ENCODE measurements around the gene FEV. TPM values are rescaled to one million over a fixed set of nuclear protein-coding genes. Genes with fewer than 3 reads are reported as not detected.
A peak's percentile ranks its signal among the peaks of the same experiment; 100 is the strongest.

Gene FEV
- not detected for total RNA-seq

DNA sequence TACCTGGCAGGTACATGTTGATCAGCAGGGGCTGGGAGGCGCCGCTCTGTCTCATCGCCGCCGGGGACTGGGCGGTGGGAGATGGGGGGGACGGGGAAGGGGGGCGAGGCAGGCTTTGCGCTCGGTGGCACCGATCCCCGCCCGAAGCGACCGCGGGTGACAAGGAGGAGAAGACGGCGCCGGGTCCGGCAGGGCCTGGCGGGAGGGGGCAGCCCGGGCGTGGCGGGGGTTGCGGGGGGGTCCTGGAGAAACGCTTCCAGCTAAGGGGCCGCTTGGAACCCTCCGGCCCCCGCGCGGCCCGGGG, at the start of gene FEV:
TSS of gene FEV (minus strand) at position 164 of the 304 bp plus-strand sequence. CDS start at position 55, 109 bp downstream.
- ATAC-seq, result no peak

DNA sequence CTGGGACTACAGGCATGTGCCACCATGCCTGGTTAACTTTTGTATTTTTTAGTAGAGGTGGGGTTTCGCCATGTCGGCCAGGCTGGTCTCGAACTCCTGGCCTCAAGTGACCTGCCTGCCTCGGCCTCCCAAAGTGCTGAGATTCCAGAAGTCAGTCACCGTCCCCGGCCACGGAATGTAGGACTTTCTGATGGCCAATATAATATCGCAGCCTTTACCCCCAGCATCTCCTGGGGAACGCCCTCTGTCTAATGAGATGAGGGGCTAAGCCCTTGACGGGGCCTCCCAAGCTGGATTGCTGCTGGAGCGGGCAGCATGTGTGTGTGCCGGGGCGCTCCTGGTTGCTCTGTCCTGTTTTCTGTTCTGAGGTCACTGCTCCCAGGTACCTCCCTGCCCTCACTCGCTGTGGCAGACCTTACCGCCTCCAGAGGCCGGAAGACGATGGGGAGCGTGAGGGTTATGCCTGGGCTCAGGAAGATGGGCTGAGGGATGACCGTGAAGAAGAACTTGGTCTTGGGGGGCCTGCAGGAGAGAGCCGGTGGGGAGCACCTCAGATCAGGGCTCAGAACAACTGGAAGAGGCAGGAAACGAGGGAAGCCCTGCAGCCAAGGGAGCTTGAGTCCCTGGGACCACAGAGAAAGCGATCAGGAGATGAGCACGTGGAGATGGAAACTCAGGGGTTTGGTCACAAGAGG, 47.2 kb upstream of the FEV start:
- no peak for ATAC-seq

DNA sequence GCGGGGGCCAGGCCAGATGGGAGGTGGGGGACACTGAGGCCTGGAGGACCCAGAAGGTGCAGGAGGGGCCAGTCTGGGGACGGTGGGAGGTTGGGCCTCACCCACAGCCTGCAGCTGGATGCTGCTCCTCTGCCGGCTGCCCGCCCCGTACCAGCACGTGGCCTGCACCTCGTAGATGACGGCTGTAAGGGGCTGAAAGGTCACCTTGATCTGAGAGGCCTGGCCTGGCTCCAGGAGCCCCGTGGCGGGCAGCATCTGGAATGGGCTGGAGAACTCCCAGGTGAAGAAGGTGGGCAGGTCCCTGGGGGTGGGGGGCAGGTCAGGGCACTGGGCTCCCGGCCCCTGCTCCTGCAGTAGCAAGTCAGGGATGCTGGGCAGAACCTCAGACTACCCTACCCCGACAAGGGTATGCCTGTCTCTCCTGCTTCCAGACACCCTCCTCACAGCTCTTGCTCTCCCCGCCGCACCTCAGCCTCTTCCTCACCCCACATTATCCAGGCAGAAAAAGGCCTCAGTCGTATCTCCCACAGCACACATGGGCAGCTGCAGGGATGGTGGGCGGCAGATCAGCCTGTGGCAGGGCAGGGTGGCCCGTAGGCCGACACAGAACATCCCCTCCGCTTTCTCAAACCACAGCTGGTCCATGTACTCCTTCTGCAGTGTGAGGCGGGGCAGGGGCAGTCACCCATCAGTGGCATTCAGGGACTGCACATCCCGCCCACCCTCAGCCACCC, 46.2 kb upstream of the FEV start:
- ATAC-seq, result no peak

DNA sequence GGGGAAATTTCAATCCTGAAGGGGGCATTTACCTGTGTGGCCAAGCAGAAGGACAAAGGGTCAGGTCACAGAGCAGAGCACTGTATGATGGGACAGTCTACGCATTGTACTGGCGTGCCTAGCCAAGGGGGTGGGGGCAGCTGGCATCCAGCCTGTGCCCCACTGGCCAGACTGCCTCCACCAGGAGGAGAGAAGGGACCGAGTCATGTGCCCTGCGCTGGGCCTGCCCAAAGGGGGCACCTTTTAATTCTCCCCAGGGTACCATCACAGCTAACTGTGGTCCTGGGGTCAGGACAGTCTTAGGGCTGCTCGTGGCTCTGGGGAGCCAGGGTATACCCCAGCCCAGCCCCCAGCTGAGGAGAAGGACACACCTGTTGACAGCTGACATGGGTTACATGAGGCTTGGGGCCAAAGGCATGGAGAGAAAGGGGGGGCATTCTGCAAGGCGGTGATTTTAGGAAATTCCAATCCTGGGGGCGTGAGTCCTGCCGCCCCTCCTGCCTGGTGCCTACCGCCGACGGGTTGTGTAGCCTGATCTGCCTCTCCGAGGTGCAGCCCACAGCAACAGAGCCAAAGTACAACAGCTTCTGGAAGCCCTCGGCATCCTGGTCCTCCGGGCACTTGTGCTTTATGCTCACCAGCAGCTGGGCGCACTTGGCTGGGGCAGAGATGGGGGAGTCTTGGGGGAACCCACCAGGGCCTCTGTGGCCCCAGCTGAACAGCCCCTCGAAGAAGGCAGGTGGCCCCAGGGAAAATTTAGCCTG, 45.4 kb upstream of the FEV start:
- peak; percentile 19 for ATAC-seq

DNA sequence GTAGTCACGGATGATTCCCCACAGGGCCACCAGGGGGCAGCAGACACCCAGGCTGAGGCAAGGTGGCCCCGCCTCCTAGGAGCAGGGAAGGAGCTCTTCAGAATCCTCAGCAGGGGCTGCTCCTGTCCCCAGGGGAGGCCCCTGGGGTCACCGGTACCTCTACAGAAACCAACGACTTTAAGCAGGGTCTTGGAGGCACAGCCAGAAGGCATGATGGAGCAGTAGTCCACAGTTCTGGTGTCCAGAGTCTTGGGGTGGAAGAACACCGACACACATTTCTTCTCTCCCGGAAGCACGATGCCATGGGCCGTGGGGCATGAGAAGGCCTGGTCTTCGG, 44.8 kb upstream of the FEV start:
- ATAC-seq, result peak; percentile 84

DNA sequence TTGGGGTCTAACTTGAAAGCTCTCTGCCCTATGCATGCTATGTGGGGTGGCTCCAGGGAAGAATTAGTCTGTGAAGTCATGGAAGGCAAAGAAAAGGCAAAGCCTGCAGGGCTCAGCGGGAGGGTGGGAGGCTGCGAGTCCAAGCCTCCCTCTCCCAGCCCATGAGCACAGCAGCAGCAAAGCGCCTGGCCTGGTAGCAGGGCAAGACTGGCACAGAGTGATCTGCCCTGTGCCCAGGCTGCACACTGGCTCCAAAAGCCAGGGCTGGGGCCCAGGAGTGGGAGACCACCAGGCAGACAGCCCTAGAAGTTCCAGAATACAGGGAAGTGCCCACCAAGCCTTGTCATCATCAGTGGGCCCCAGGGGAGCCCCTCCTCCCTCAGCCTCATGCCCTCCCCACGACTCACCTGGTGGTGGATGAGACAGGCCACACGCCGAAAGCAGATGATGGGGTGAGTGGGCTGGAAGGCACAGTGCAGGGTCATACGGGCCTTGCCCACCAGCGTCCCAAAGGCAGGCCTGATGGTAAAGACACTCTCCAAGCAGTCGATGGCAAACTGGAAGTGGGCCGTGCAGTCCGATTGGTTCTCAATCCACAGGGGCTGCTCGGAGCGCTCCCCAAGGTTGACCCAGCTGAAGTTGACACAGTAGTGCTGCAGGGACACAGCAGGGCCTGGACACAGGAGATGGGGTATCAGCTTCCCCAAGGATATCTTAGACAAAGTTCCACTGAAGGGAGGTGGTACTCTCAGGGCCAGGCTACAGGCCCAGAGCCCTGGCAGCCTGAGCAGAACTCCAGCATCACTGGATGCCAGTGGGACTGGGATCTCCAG, 44.2 kb upstream of the FEV start:
- no peak for ATAC-seq

DNA sequence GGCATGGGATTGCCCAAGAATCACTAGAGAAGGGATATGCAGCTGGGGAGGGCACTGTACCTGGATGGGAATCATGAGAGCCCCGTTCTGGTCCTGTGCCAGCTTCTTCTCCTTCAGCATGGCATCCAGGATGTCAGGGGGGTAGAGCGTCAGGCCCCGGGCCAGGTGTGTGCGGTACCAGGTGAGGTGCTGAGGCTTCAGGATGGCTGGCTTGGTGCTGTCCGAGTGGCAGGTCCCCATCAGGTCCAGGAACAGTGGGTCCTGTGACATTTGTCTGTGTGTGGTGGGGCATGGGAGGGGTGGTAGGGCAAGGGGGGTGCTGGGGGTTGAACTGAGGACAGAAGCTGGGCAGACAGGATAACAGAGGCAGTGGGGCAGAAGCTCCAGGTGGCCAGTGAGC, 43.2 kb upstream of the FEV start:
- no peak for ATAC-seq

DNA sequence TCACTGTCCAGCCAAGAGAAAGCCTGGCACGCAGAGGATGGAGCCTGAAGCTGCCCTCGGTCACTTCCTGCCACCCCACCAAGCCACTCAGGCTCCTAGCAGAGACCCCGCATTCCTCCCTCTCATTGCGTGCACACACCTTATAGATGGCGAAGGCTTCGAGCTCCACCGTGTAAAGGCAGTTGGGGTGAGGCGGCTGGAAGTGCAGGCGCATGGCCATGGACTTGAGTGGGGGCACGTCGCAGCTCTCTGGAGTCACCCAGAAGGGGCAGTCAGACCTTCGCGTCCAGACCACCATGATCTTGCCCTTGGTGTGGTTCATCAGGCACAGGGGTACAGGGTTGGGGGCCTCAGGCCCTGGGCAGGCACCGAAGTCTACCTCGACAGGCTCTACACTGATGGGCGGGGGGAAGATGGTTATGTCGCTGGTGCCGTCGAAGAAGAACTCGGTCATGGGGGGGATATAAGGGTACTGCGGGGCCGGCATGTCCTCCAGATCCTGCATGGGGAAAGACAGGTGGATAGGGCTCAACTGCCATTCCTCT, 42.6 kb upstream of the FEV start:
- ATAC-seq, result no peak

DNA sequence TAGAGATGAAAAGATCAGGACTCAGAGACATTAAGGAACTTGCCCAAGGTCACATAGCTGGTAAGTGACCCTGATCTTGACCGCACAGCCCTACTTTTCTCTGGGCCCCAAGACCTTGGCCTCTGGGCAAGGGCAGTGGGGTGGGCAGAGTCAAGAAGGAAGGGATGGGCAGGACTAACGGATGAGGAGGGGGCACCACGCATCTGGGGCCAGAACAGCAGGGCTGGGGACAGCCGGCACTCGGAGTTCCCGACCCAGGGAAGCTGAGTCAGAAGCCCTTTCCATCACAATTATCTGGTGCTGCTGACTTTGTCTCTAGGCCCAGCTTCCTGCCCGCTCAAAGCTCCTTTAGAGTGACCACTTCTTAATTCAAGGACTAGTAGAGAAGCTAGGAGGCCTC, 42.0 kb upstream of the FEV start:
- ATAC-seq, result no peak

DNA sequence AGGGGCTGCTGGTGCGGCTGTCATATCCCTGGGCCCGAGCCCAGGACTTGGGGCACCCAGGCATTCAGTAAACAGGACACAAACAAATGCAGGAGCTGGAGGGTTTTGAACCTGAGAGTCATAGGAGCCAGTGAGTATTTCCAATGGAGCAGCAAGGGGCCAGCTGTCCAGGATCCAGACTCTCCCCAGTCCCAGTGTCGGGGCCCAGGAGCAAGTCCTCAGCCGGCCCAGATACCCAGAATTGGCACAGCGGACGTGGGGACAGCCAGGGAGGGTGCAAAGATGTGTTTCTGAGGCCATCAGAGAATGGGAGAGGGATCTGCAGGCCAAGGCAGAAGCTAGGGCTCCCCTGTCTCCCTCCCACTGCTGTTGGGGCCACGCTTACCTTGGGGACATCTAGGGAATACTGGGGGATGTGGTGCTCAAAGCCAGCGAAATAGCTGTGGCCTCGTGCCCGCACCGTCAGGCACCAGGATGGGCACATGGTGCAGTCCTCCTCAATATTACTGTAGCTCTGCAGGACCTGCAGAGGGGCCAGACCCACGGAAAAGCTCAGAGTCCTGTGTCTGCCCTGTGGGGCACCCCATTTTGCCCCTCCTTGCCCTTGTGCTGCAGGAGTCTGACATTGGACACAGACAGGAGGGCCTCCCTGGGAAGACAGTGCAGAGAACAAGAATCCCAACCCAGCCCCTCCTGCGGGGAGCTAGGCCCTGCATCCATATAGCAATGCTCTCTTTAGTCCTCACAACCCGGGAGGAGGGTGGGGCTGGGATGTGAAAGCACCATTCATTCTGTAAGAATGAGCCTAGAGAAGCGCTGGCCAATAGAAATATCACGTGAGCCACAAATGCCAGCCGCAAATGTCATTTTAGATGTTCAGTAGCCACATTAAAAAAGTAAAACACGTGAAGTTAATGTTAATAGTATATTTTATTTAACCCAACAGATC, 40.9 kb upstream of the FEV start:
- ATAC-seq, result no peak

DNA sequence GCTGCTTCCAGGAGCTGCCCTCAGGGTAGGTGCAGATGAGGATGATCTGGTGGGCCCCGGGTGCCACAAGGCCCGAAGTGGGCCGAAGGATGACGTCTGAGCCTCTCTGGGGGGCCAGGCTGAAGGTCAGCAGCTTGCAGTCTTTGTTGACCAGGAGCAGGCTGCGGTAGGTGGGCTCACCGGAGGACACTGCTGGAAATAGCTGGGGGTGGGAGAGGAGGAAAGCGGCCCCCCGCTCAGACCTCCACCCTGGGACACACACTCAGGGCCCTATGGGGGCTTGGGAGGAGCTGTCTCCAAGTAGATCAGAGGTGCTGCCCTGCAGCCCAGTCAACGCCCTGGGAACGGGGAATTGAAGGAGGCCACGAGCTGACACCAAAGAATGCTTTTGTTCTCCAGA, 39.1 kb upstream of the FEV start:
- no peak for ATAC-seq

DNA sequence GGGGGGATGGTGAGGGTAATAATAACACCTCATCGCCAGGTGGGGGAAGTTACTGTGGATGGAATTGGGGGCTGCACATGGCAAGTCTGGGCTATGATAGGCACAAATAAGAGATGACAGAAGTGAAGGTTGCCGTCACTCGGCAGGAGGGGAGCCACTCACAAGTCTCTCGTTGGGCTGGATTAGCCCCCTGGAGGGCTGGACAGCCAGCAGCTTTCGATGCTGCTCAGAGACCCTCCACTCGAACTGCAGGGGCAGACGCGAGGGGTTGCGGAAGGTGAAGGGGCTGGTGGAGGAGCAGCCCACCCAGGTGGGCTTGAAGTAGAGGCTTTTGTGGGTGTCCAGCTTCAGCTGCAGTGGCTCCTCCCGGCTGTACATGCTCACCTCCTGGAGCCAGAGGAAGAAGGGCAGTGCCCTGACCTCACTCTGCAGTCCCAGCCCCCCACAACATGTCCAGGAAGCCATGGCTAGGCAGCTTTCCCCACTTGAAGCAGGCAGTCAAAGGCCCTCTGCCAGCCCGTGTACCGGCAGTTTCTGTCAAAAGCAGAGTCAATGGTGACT, 38.1 kb upstream of the FEV start:
- ATAC-seq, result no peak

DNA sequence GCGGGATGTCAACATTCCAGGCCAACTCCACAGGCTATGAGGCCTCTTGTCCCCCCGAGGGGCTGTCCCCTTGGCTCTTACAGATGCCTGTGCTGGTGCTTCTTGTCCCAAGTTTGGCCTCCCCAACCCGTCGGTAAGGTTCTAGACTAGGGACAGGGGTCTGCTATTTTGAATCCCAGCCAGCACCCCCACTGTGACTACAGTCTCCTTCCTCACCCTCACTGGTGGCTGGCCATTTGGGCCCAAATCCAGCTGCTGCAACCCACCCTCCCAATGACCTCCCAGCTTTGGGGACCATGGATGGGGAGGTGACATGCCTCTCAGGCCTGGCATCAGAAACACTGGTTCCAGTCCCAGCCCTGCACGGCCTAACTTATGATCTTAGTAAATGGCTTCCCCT, 37.6 kb upstream of the FEV start:
- no peak for ATAC-seq

DNA sequence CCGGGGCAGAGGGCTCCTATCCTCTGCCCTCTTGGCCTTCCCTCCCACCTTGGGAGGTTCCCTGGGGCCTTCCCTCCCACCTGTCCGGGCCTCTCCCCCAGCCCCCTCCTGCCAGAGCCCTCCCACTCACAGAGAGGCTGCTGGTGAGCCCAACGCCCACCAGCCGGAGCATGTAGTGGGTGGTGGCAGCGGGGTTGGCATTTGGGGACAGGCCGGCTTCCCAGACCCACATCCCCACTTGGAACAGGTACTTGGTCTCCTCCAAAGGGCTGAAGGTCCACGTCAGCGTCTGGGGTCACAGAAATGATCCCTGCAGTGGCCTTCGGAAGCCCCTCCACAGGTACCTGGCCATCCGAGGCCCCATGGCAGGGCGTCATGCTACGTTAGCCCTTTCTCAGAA, 37.1 kb upstream of the FEV start:
- ATAC-seq, result no peak

DNA sequence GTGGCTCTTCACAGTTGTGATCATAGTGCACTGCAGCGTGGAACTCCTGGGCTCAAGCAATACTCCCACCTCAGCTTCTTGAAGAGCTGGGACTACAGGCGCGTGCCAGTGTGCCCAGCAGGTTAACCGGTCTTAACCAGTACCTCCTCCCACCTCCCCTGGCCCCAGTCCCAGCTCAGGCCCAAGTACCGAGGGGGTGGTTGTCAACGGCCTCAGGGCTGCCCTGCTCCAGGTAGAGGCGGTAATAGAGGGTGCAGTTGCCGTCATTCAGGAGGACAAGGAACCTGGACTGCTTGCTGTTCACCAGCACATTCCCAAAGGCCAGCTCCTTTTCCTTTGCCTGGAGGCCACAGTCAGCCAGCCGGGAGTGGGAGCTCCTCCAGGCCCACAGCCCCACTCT, 36.6 kb upstream of the FEV start:
- no peak for ATAC-seq

DNA sequence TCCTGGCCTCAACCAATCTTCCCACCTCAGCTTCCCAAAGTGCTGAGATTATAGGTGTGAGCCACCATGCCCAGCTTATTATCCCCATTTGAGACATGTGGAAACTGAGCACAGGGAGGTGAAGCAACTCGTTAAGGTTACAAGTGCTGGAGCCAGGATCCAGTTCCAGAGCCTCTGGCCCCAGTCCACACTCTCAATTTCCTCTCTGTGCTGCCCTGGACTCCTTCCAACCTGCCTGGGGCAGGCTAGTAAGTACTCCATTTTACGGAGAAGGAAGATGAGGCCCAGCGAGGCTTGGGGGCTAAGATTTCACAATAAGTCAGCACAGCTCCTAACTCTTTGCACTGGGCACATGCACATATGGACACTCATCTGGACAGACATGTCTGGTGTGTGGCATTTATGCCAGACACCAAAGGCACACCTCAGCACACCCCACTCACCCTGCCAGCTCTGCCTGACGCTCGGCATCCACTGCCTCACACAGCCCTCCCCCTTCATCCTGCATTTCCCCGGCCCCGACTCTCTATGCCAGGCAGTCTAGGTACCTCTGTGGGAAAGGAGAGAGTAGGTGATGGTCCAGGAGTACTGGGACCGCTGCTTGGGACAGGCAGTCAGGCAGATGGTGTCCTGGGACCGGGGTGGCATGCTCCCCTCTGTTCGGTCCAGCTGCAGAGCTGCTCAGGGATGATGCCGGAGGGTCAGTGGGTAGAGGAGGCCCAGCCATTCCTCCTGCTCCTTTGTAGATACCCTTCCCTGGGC, 35.8 kb upstream of the FEV start:
- peak; percentile 25 for ATAC-seq

DNA sequence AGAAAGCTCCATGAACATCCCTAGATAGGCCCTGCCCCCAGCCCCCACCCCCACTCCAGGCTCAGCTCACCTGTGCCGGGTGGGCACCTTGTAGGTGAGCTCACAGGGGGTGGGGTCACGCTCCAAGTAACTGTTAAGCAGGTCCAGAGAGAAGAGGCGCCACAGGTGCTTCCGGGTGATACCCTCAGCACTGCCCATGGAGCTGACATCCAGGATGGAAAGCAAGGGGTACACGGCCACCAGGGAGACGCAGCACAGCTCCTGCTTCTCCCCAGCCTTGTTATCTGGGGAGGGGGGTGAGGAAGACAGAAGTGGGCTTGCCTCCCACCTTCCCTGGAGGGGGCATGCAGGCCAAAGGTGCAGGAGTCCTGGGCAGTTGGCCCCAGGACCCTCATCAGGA, 34.5 kb upstream of the FEV start:
- no peak for ATAC-seq

DNA sequence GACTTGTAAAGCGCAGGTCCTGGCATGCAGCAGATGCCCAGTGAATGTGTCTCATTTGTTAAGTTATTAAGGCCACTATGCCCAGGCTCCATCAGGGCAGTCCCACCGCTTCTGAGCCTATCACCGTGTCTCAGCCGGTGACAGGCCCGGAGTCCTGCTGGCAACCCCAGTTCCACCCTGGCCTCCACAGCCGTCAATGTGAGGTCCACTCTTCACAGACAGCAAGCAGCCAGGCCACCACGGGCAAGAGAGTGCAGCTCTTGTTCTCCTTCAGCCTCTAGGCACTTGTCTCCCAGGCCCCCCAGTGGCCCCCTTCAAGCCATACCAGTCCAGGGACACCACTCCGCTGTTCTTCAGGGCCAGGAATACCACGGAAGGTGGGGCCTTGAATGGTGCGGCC, 33.7 kb upstream of the FEV start:
- no peak for ATAC-seq

DNA sequence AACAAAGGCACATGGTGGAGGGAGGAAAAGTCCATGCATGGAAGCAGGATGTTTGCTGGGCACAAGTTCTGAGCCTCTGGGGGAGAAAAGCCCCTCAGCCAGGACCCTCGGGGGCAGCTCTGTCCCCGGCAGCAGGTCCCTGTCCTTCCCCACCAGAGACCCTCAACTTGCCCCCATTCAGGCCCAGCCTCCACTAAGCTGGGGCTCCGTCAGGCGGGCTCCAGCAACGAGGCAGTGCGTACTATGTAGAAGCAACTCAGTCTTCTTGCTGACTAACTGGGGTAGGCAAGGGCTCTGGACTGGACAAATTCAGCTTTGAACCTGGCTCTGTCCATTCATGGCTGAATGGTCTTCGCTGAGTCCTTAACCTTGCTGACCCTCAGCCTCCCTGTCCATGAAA, 33.3 kb upstream of the FEV start:
- no peak for ATAC-seq

DNA sequence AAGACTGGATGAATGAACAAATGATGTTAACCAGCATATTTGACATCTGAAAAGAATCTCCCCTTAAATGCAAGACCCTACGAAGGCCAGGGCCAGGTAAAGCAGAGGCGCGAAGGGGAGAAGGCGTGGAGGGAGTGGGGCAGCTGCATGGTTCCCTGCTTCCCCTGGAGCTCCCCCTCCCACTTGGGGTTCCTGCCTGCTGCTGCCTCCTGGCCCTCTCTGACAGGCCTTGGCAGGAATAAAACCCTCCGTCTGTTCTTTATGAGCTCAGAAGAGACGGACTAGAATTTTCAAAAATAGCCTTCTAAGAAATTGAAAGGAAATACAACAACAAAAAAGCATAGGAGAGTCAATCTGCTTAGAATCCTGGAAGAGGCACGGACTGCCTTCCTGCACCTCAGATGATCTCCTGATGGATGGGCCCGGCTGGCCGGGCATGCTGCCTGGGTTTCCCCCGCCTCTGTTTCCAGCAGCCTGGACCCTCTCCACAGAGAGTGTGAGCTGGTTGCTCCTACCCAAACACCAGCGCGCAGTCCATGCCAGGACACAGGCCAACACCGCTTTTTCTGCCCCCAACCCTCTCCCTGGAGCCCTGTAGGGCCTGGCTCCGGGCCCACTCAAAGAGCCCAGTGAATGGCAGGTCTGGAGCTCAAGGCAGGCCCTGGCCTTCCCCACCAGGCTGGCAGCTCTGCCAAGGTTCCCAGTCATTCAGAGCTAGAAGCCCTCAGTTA, 32.4 kb upstream of the FEV start:
- ATAC-seq, result no peak

Data from esophagus mucosa (tissue), 1 donor.